Panc1 (cell line): ENCODE results near the gene TMEM62.

Experiments used
- CTCF ChIP-seq: fragments of 450-650 bp; IDR thresholded peaks from 2 replicates; pipeline ENCODE4 v1.5.1; 2017; ENCODE audit warnings: mild to moderate bottlenecking
- SIN3A ChIP-seq: IDR thresholded peaks from 2 replicates; pipeline ENCODE4 v1.6.1; 2012; ENCODE audit warnings: low read depth, mild to moderate bottlenecking, low read length, moderate library complexity, borderline replicate concordance; ENCODE audit not compliant: insufficient read depth

GRCh38 chr15:43220991-43221403 is 87.6 kb downstream of the TMEM62 start, which contains the start of gene EPB42:
- no peak for TF ChIP-seq CTCF
- TF ChIP-seq SIN3A: no peak
